CD4-positive, alpha-beta T cell treated with Interleukin-10 for 1 hour (primary cell): Measurements from ENCODE around the gene SLC34A3.

Experiments
- DNase-seq: peaks from one replicate; pipeline ENCODE4 v3.0.0-alpha.2; 2020

Gene SLC34A3

DNA sequence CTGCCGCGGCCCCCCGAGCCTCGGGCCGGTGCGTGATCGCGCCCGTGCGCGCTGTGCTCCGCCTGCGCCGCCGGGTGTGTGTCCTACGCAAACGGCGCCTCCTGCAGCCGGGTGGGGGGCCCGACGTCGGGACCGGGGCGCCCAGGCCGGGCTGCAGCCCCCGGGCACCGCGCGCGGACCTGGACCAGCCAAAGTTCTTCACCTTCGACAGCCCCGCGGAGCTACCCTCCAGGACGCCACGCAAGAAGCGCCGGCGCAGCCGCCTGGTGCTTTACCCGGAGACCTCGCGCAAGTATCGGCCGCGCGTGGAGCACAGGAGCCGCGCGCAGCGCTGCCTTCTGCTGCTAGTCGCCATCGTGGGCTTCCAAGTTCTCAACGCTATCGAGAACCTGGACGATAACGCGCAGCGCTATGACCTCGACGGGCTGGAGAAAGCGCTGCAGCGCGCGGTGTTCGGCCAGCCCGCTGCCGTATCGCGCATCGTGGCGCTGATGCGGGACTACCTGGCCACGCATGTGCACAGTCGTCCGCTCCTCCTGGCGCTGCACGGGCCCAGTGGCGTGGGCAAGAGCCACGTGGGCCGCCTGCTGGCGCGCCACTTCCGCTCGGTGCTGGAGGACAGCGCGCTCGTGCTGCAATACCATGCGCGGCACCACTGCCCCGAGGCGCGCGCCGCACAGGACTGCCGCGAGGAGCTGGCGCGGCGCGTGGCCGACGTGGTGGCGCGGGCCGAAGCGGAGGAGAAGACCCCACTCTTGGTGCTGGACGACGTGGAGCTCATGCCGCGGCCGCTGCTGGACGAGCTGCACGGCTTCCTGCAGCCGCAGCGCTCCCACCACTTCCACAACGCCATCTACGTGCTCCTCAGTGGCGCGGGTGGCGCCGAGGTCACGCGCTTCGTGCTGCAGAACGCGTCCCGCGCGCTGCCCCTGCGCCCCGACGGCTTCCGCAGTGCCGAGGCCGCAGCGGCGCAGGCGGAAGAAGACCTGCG, 48.3 kb downstream of the SLC34A3 start:
- no peak for DNase-seq

DNA sequence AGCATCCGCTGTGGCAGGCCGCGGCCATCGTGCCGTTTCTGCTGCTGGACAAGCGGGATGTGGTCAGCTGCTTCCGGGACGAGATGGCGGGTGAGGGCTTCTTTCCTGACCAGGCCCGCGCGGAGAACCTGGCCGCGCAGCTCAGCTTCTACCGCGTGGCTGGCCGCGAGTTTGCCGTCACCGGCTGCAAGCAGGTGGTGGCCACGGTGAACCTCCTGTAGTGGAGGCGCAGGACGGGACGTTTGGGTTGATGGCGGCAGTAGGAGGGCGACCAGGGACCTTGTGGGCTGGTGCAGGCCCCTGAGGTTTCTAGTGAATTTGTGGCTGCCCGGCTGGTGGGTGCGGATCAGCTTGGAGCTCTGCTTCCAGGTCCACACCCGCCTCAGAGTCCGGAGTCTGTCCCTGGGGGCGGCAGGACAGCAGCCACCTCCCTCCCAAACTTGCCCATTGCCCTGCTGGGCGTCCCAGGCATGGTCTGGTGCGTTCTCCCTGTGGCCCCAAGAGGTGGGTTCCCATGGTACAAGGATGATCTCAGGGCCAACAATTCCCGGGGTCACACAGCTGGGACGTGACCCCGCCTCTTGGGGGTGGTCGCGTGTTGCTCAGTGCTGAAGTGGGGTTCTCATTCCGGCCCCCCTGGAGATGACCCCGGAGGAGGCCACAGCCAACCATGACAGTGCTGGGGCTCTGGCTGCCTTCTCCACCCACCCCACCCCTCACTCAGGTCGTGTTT, 49.2 kb downstream of the SLC34A3 start:
- DNase-seq, result no peak

DNA sequence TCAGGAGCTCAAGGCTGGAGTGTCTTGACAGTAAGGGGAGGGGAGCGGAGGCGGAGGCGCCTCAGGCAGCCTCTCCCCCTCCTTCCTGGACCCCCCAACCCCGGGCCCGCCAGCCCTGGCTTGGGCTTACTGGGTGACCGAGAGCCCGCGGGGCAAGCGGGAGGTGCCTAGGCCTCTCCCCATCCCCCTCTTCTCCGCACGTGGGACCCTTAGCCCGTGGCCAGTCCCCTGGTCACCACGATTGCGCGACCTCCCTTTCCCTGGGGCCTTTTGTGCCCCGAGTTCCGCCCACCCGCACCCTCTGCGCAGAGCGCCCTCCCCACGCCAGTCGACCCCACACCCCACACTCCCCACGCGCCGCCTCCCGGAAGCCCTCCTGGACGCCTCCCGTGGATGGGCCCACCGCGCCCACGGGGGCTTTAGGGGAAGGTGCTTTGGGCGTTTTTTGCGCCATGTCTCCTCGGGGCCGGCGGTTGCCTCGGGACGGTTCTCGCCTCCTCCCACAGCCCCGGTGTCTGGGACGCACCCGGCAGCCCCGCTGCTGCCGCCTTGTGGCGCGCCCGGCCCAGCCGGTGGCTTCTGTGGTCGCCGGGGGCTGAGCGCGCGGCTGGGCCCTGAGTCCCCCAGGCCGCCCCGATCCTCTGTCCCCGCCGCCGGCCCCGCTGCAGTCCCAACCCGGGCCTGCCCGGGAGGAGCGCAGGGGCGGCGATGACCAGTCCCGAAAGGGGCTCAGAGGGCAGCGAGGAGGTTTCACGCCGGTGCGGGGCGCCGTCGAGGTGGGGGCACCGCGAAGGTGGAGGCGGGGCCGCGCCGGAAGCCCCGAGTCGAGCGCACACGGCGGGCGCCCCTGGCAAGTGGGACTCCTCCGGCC, 50.0 kb downstream of the SLC34A3 start:
- DNase-seq, result peak; percentile 18

DNA sequence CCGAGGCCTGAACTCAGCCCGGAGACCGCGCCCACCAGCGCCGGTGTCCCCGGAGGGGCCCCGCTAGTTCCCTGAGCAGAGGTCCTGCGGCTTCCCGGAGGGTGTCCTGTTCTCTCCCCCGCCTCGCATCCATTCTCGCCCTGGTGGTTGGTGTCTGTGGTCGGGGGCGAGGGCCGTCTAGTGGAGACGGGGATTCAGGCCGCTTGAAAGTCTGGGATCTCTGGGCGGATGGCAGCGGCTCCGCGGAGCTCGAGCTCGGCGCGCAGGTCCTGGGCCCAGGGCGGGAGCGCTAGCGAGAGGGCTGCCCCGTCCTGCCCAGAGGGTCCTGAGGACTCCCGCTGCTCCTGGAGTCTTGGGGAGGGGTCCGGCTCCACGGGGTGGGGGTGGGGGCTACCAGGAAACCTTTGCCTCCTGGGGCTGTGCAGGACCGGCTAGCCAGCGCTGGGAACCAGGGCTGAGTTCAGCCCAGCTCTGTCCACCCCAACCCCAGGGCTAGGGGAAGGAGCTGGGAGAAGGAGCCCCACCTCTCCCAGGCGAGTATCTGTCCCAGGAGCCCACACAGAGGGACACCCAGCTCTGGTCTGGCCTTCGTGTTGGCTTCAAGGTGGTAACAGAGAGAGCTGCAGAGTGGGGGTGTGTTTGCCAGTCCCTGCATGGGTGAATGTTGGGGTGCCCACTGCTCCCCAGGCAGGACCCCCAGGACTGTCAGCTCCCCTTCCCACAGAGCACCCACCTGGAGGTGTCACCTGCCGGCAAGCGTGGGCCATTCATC, 50.8 kb downstream of the SLC34A3 start:
- DNase-seq, result no peak
